ENCODE results near the gene CEMIP2.

DNA sequence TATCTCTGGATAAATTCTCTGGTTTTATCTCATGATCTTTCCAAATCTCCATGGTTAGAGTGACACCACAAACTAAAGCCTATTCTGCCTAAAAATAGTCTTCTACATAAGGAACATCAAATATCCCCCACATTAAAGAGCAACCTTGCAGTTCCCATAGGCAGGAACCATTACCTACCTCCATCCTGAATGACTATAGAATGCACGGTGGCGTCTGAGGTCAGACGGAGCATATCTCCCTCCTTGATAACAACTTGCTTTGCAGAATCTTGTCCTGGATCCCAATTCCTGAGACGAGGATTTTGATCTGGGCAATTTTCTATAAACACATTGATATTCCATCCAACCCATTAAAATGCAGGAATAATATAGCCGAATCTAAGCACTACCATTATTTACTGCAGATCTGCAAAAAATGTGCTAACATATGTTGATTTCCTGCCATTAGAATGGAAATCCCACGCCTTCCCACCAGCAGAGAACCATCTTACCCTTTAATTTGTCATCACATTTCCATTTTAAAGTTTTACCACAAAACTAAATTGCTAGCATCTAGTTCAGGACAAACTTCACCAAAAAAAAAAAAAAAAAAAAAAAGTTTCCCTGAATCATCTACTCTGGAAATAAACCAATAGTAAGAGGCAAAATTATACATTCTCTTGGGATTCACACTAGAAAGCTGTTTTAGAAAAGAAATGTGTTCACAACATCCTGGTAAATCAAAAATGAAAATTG, 22.1 kb downstream of the CEMIP2 start:
- TF ChIP-seq POLR2AphosphoS5 (IDR thresholded peaks at IDR 0.05) (no peak), POLR2A (IDR thresholded peaks at IDR 0.05) (no peak), EP300 (IDR thresholded peaks at IDR 0.05) (no peak)
- TF ChIP-seq, protein P1, sequence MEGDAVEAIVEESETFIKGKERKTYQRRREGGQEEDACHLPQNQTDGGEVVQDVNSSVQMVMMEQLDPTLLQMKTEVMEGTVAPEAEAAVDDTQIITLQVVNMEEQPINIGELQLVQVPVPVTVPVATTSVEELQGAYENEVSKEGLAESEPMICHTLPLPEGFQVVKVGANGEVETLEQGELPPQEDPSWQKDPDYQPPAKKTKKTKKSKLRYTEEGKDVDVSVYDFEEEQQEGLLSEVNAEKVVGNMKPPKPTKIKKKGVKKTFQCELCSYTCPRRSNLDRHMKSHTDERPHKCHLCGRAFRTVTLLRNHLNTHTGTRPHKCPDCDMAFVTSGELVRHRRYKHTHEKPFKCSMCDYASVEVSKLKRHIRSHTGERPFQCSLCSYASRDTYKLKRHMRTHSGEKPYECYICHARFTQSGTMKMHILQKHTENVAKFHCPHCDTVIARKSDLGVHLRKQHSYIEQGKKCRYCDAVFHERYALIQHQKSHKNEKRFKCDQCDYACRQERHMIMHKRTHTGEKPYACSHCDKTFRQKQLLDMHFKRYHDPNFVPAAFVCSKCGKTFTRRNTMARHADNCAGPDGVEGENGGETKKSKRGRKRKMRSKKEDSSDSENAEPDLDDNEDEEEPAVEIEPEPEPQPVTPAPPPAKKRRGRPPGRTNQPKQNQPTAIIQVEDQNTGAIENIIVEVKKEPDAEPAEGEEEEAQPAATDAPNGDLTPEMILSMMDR (IDR thresholded peaks at IDR 0.05): no peak

Data from sigmoid colon (tissue), 4 donors.